Right cardiac atrium (tissue), 5 donors: ENCODE results near the gene OSBPL10. TPM values are rescaled to one million over a fixed set of nuclear protein-coding genes. Genes with fewer than 3 reads are reported as not detected.
"Not testable (repeated sequence)": the region's sequence is repeated elsewhere in the genome, so short reads cannot be mapped to it uniquely, and the experiment has no call there.

ENCODE experiments used
- ATAC-seq, 2 donors: fragments of 200-7000 bp; cut with Tn5 transposase; one replicate each; pipeline versions ENCODE4 v1.8.0 to v1.9.1; 2020; ENCODE audit warnings: moderate library complexity in 2 of 2, mild to moderate bottlenecking in 1 of 2
- DNase-seq, 3 donors: peaks; one replicate each; pipeline ENCODE4 v3.0.0-alpha.2; 2020
- H3K27ac ChIP-seq: one replicate; pipeline ENCODE4 v1.5.1; 2013; ENCODE audit warnings: mild to moderate bottlenecking, low read length, control low read depth, moderate library complexity
- H3K27me3 ChIP-seq: one replicate; pipeline ENCODE4 v1.6.1; 2013; ENCODE audit not compliant: control insufficient read depth, insufficient read depth
- H3K4me1 ChIP-seq: one replicate; pipeline ENCODE4 v1.6.1; 2013; ENCODE audit warnings: low read length; ENCODE audit not compliant: control insufficient read depth, insufficient read depth
- H3K4me3 ChIP-seq: one replicate; pipeline ENCODE4 v1.5.1; 2013; ENCODE audit warnings: low read length, control low read depth
- H3K9me3 ChIP-seq: one replicate; pipeline ENCODE4 v1.6.1; 2013; ENCODE audit warnings: low read length; ENCODE audit not compliant: control insufficient read depth
- WGBS: extraction: QIAGEN DNeasy Blood & Tissue Kit; methylation state at CpG from one replicate; pipeline ENCODE4 v1.1.7; 2013; 5-methylcytosine and 5-hydroxymethylcytosine counted together
- intact Hi-C, 4 donors: fragments of 100-400 bp; cut with DNase I; formaldehyde crosslinking; loops; one replicate each; pipeline versions ENCODE4 v1.11.0 to v1.14.0; 2022 to 2023
- polyA plus RNA-seq: library from polyadenylated mRNA; stranded (reverse); fragments of 200-250 nt; gene quantifications from one replicate; pipeline ENCODE4 v1.2.3, GENCODE V29; 2013
- total RNA-seq, 4 donors: library from RNA; stranded (reverse); fragmentation: NEBNext Ultra II Directional; extraction: Animal tissue kit (Norgen Biotek cat#: 25700); gene quantifications; one replicate each; pipeline ENCODE4 v1.2.1, GENCODE V29; 2021
- donor health status: healthy with polysubstance abuse.
- donor health status: DM: no; HTN: yes; CAD: no.
- donor health status: DM: no; HTN: no; CAD: no.
- donor health status: DM: no; HTN: yes; CAD: no; lungs with severe emphysema.
- donor health status: DM: yes; HTN: yes; CAD: no.

Gene OSBPL10
- total and polyA plus RNA-seq, 5 donors: 2.2 to 5.9 (median 4.9) TPM

- intact Hi-C loops, H3K27ac ChIP-seq, H3K27me3 ChIP-seq, H3K9me3 ChIP-seq, H3K4me3 ChIP-seq, DNase-seq, H3K4me1 ChIP-seq, ATAC-seq: not testable (repeated sequence)
- 96% methylated on average over 6 of the region's 6 CpGs for WGBS
Observed at GRCh38 chr3:31992995-31993394, 11.9 kb upstream of the OSBPL10 start.

DNA sequence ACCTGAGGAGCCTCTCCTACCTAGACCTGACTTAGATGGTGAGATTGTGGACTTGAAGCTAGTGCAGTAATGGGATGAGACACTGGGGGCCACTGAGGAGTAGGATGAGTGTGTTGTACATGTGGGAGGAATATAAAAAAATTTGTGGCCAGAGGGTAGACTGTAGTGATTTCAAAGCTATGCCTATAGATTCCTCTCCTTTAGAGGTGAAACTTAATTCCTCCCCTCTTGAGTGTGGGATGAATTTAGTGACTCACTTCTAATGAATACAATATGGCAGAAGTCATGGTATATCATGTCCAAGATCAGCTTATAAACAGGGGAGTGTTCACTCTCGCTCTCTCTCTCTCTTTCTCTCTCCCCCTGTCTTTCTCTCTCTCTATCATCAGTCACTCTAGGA, 7.2 kb upstream of the OSBPL10 start:
- Histone ChIP-seq H3K4me3 (no peak overlapping the region), H3K27ac (no peak overlapping the region), H3K4me1 (no peaks in the 10 kb centered on the region), H3K9me3 (no peaks in the 10 kb centered on the region), H3K27me3 (no peaks in the 10 kb centered on the region)
- DNase-seq: no peak
- no peak for ATAC-seq
- WGBS: 91% methylated on average over 1 of the region's 1 CpG
- intact Hi-C loops: no loop called here

DNA sequence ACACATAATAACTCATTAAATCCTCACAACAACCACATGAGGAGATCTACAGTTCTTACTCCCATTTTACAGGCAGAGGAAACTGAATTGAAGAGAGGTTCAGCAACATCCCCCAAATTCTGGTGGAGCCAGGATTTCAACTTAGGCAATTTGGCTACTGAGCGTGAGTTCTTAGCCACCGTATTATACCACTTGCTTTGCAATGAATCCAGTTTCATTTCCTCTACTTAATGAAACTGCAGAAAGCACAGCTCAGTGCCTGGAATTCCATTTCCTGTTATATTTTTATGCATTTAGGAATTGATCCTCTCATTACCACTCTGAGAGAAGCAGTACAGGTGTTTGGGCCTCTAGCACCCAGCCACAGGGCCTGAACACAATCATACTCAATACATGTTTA, 4.8 kb upstream of the OSBPL10 start:
- no peak overlapping the region for H3K27ac ChIP-seq
- no peaks in the 10 kb centered on the region for H3K9me3 ChIP-seq
- DNase-seq (no peak), ATAC-seq (no peak)
- H3K4me3 ChIP-seq: no peak overlapping the region
- intact Hi-C loops: no loop called here
- no peaks in the 10 kb centered on the region for H3K27me3 ChIP-seq
- no peaks in the 10 kb centered on the region for H3K4me1 ChIP-seq
- WGBS: 63% methylated on average over 2 of the region's 2 CpGs

- intact Hi-C loops: no loop called here
- 96% methylated on average over 4 of the region's 4 CpGs for WGBS
- Histone ChIP-seq H3K27me3 (no peaks in the 10 kb centered on the region), H3K4me1 (no peaks in the 10 kb centered on the region), H3K27ac (no peak overlapping the region), H3K9me3 (no peaks in the 10 kb centered on the region), H3K4me3 (no peak overlapping the region)
- ATAC-seq (no peak), DNase-seq (no peak)
Observed at GRCh38 chr3:31984321-31984720, 3.3 kb upstream of the OSBPL10 start.

- DNase-seq: peak; percentile 35 to 83 (median 75)
- peaks cover 3% of the 10 kb centered on the region for H3K4me1 ChIP-seq
- no peaks in the 10 kb centered on the region for H3K27me3 ChIP-seq
- H3K4me3 ChIP-seq: peak overlapping the region; percentile 71
- no peaks in the 10 kb centered on the region for H3K9me3 ChIP-seq
- under 1% methylated on average over 66 of the region's 66 CpGs for WGBS
- H3K27ac ChIP-seq: peak overlapping the region; percentile 50
- peak; percentile 56 to 63 for ATAC-seq
- intact Hi-C loops: no loop called here
Observed at GRCh38 chr3:31980530-31981205, 394 bp downstream of the OSBPL10 start.

GRCh38 chr3:31979001-31979697, 1.9 kb downstream of the OSBPL10 start:
- no peaks in the 10 kb centered on the region for H3K9me3 ChIP-seq
- 64% methylated on average over 5 of the region's 5 CpGs for WGBS
- peaks cover 3% of the 10 kb centered on the region for H3K4me1 ChIP-seq
- no peaks in the 10 kb centered on the region for H3K27me3 ChIP-seq
- no peak for DNase-seq
- intact Hi-C loops: no loop called here
- ATAC-seq: no peak
- no peak overlapping the region for H3K27ac ChIP-seq
- H3K4me3 ChIP-seq: no peak overlapping the region

GRCh38 chr3:31978553-31978952, 2.5 kb downstream of the OSBPL10 start:
- no peak for ATAC-seq
- Histone ChIP-seq H3K27ac (no peak overlapping the region), H3K9me3 (no peaks in the 10 kb centered on the region), H3K27me3 (no peaks in the 10 kb centered on the region), H3K4me1 (peaks cover 3% of the 10 kb centered on the region), H3K4me3 (no peak overlapping the region)
- intact Hi-C loops: no loop called here
- no peak for DNase-seq
- 94% methylated on average over 4 of the region's 4 CpGs for WGBS

- Histone ChIP-seq H3K9me3 (no peaks in the 10 kb centered on the region), H3K4me1 (peaks cover 3% of the 10 kb centered on the region), H3K27me3 (no peaks in the 10 kb centered on the region), H3K27ac (no peak overlapping the region), H3K4me3 (no peak overlapping the region)
- ATAC-seq (no peak), DNase-seq (no peak)
- 73% methylated on average over 2 of the region's 2 CpGs for WGBS
- intact Hi-C loops: no loop called here
Observed at GRCh38 chr3:31977736-31978135, 3.3 kb downstream of the OSBPL10 start.

DNA sequence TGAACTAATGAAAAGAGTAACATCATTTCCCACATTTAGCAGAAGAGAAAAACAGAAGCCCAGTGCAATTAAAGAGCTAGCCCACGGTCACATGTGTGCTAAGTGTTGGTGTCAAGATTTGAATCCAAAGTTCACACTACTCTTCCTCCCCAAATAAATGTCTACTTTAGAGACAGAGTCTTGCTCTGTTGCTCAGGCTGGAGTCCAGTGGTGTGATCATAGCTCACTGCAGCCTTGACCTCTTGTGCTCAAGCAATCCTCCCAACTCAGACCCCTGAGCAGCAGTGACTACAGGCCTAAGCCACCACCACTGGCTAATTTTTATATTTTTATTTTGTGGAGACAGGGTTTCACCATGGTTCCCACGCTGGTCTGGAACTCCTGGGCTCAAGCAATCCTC, 4.8 kb downstream of the OSBPL10 start:
- no peak overlapping the region for H3K27ac ChIP-seq
- H3K27me3 ChIP-seq: no peaks in the 10 kb centered on the region
- H3K9me3 ChIP-seq: no peaks in the 10 kb centered on the region
- H3K4me1 ChIP-seq: peaks cover 3% of the 10 kb centered on the region
- H3K4me3 ChIP-seq: no peak overlapping the region
- WGBS: 87% methylated on average over 2 of the region's 2 CpGs
- intact Hi-C loops: no loop called here
- DNase-seq (no peak), ATAC-seq (no peak)

- H3K4me3 ChIP-seq: no peak overlapping the region
- 86% methylated on average over 5 of the region's 5 CpGs for WGBS
Observed at GRCh38 chr3:31974964-31975363, 6.1 kb downstream of the OSBPL10 start.

GRCh38 chr3:31974471-31974870, 6.6 kb downstream of the OSBPL10 start:
- 81% methylated on average over 5 of the region's 5 CpGs for WGBS

More at GRCh38 chr3:31974964-31975363, 6.1 kb downstream of the OSBPL10 start:
- Histone ChIP-seq H3K27ac (no peak overlapping the region), H3K27me3 (no peaks in the 10 kb centered on the region), H3K4me1 (peaks cover 3% of the 10 kb centered on the region), H3K9me3 (no peaks in the 10 kb centered on the region)
- intact Hi-C loops: no loop called here
- no peak for ATAC-seq
- no peak for DNase-seq

More at GRCh38 chr3:31974471-31974870, 6.6 kb downstream of the OSBPL10 start:
- H3K27ac ChIP-seq: no peak overlapping the region
- H3K4me3 ChIP-seq: no peak overlapping the region
- intact Hi-C loops: no loop called here
- no peak for ATAC-seq
- H3K9me3 ChIP-seq: no peaks in the 10 kb centered on the region
- no peaks in the 10 kb centered on the region for H3K27me3 ChIP-seq
- no peak for DNase-seq
- peaks cover 3% of the 10 kb centered on the region for H3K4me1 ChIP-seq
